Sigmoid colon (tissue), 4 donors: ENCODE results near the gene MYO15B.

Experiments
- POLR2A ChIP-seq, 2 donors: fragments of 450-650 bp; IDR thresholded peaks; one replicate each; pipeline ENCODE4 v1.6.1; 2016; ENCODE audit warnings: antibody characterized with exemption in 2 of 2, mild to moderate bottlenecking in 2 of 2, moderate library complexity in 2 of 2
- POLR2AphosphoS5 ChIP-seq, 4 donors: sonication (generic); formaldehyde crosslinking; IDR thresholded peaks; one replicate each; pipeline ENCODE4 v1.6.1; 2017; ENCODE audit warnings: antibody characterized with exemption in 4 of 4

GRCh38 chr17:75566416-75566815 lies 21.2 kb upstream of the MYO15B start:
- TF ChIP-seq POLR2AphosphoS5 (IDR thresholded peaks at IDR 0.05): no peak
- no peak for TF ChIP-seq POLR2A (IDR thresholded peaks at IDR 0.05)
